Measurements from ENCODE around the gene PHLPP2. TPM values are rescaled to one million over a fixed set of nuclear protein-coding genes. Genes with fewer than 3 reads are reported as not detected.
"Not testable (repeated sequence)": the region's sequence is repeated elsewhere in the genome, so short reads cannot be mapped to it uniquely, and the experiment has no call there.

Gene PHLPP2
- total RNA-seq, 2 experiments from 2014 or later: 7.9 to 8.7 TPM

DNA sequence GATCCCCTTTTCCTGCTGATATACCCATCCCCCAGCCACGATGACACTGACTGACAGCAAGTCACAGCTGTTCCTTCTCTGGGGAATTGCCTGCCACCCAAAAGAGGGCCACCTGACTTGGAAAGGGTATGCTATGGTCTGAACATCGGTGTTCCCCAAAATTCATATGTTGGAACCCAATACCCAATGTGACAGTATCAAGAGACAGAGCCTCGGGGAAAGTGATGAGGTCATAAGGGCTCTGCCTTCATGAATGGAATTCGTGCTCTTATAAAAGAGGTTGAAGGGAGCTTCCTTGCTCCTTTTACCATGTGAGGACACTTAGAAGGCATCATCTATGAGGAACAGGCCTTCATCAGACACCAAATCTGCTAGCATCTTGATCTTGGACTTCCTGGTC lies 106.1 kb downstream of the PHLPP2 start:
- no peak for DNase-seq
- CTCF ChIA-PET: interaction anchor here (3.8 kb wide), 1 partner anchor 8 kb away, joined by 19 read pairs; no protein-coding TSS in a partner anchor

DNA sequence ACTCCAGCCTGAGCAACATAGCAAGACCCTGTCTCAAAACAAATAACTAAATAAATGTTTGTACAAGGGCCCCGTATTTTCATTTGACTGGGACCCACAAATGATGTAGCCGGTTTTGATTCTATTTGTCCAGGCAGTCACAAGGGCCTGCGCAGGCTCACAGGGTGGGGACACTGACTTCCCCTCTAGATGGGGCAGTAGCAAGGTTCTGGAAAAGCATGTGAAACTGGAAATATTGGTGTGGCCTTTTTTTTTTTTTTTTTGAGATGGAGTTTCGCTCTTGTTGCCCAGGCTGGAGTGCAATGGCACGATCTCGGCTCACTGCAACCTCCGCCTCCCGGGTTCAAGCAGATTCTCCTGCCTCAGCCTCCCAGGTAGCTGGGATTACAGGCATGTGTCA lies 109.5 kb downstream of the PHLPP2 start:
- not testable (repeated sequence) for ATAC-seq; DNase-seq; H3K9me3 Mint-ChIP-seq (ENCODE audit: low read depth); H3K36me3 Mint-ChIP-seq; H3K4me1 Mint-ChIP-seq; H3K27ac Mint-ChIP-seq; H3K4me3 Mint-ChIP-seq
- peaks cover 46% of the 10 kb centered on the region for H3K27me3 Mint-ChIP-seq
- CTCF ChIA-PET: interaction anchor here (0.7 to 1.8 kb wide), 6 partner anchors 38 to 202 kb away, joined by 3 to 5 read pairs (median 4); partner anchors contain the start of gene TAT

More for the DNA sequence above, 106.1 kb downstream of the PHLPP2 start:
- Mint-ChIP-seq H3K27ac (no peak overlapping the region), H3K4me1 (peaks cover 6% of the 10 kb centered on the region), H3K9me3 (ENCODE audit: low read depth) (no peaks in the 10 kb centered on the region), H3K36me3 (no peaks in the 10 kb centered on the region), H3K27me3 (peaks cover 39% of the 10 kb centered on the region), H3K4me3 (no peak overlapping the region)
- no peak for ATAC-seq

DNA sequence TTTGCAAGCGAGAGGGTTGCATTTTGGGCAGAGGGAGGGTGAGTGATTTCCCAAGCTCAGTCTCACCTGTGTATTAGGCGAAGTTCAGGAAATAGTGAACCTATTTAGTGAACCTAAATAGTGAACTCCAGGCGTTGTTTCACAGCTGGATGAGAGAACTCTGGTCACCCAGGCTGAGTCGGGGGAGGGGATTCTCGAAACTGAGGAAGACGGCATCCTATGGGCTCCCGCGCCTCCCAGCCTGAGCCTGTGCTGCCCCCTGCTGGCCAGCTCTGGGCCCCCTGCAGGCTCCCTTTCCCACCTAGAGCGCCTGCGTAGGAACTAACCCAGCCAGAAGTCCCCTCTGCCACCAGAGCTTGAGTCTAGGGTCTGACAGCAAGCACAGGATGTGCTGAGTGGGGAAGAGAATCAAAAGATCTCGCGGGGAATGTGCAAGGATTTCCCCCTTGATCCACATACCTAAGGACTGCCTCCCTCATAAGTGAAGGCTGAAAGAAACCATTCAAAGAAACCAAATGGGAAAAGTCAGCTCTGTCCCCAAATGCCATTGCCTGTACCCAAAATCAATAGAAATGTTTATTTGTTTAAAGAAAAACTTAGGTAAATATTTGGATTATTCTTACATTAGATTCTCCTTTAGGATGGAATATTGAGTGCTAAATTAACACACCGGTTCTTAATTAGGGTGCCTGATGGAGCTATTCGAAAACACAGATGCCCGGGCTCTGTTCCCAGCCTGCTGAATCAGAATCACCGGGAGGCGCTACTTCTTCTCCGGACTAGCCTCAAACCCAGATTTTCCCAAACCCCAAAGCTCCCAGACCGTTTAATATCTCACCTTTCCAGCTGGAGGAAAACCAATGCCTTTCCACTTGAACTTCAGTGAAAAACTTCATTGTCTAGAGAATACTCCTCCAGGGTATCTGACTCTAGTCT lies 113.3 kb downstream of the PHLPP2 start:
- peaks cover 9% of the 10 kb centered on the region for H3K4me1 Mint-ChIP-seq
- CTCF ChIA-PET: interaction anchor here (0.6 to 3.0 kb wide), 55 partner anchors 9 to 355 kb away, joined by 3 to 91 read pairs (median 5); partner anchors contain the start of genes CHST4, PHLPP2 and TAT
- peak; percentile 83 for DNase-seq
- peaks cover 31% of the 10 kb centered on the region for H3K27me3 Mint-ChIP-seq
- no peaks in the 10 kb centered on the region for H3K36me3 Mint-ChIP-seq
- no peaks in the 10 kb centered on the region for H3K9me3 Mint-ChIP-seq (ENCODE audit: low read depth)
- peak overlapping the region; percentile 26 for H3K4me3 Mint-ChIP-seq
- no peak overlapping the region for H3K27ac Mint-ChIP-seq
- ATAC-seq: peak; percentile 87

DNA sequence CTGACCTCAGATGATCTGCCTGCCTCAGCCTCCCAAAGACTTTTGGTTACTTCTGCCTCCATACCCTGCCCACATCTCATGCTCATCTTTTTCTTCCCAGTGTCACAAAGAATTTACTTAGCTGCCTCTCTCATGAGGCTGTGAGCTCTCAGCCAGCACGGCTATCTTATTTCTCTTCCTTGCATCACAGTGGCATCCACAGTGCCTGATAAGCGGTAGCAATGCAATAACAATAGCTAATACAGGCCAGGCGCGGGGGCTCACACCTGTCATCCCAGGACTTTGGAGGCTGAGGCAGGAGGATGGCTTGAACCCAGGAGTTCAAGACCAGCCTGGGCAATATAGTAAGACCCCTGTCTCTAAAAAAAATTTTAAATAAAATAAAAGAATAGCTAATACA lies 114.1 kb downstream of the PHLPP2 start:
- no peaks in the 10 kb centered on the region for H3K9me3 Mint-ChIP-seq (ENCODE audit: low read depth)
- H3K27ac Mint-ChIP-seq: no peak overlapping the region
- CTCF ChIA-PET: interaction anchor here (1.0 to 3.0 kb wide), 47 partner anchors 10 to 356 kb away, joined by 3 to 91 read pairs (median 5); partner anchors contain the start of genes CHST4 and PHLPP2
- peaks cover 9% of the 10 kb centered on the region for H3K4me1 Mint-ChIP-seq
- H3K4me3 Mint-ChIP-seq: no peak overlapping the region
- DNase-seq (no peak), ATAC-seq (no peak)
- H3K27me3 Mint-ChIP-seq: peaks cover 31% of the 10 kb centered on the region
- H3K36me3 Mint-ChIP-seq: no peaks in the 10 kb centered on the region

DNA sequence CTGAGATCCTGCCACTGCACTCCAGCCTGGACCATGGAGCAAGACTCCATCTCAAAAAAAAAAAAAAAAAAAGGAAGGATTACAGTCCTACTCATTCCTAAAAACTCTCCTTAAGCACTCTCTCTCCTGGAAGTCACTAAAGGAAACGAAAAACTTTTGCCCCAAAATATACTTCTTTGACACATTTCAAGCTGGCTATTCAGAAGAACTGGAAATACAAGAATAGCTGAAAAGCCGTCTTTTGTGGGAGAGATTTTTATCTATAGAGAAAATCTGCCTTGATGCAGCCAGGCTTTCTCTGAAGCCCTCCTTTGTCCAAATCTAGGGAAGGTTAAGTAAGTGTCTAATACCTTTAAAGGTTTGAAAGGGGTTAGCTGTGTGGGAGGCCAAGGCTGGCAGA lies 115.4 kb downstream of the PHLPP2 start:
- Mint-ChIP-seq H3K4me1 (peaks cover 9% of the 10 kb centered on the region), H3K27me3 (peaks cover 22% of the 10 kb centered on the region)
- DNase-seq: no peak

DNA sequence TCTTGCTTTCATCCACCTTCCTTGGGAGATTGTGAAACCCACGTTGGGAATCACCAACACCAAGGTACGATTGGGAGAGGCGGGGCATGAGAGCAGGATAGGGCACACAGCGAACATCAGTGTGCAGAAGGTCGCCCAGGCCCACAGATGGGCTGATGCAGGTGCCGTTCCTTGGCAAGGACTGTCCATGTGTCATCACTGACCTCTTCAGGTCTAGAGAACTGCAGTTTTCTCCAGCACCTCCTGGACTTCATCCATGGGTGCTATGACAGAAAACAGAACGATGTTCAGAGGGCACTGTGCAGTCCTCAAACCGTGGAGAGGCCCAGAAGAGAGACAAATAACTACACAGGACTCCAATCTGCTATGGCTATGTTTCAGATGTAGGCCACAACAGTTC lies 123.7 kb downstream of the PHLPP2 start:
- CTCF ChIA-PET: no interaction called here
- Mint-ChIP-seq H3K9me3 (ENCODE audit: low read depth) (no peaks in the 10 kb centered on the region), H3K4me1 (no peaks in the 10 kb centered on the region), H3K4me3 (no peak overlapping the region), H3K27me3 (peaks cover 29% of the 10 kb centered on the region), H3K36me3 (no peaks in the 10 kb centered on the region), H3K27ac (no peak overlapping the region)
- no peak for DNase-seq
- no peak for ATAC-seq

More for the DNA sequence above, 115.4 kb downstream of the PHLPP2 start:
- CTCF ChIA-PET: interaction anchor here (1.4 to 3.0 kb wide), 3 partner anchors 44 to 221 kb away, joined by 4 to 30 read pairs (median 11); no protein-coding TSS in a partner anchor
- H3K9me3 Mint-ChIP-seq (ENCODE audit: low read depth): no peaks in the 10 kb centered on the region
- H3K36me3 Mint-ChIP-seq: no peaks in the 10 kb centered on the region
- H3K27ac Mint-ChIP-seq: no peak overlapping the region
- no peak for ATAC-seq
- no peak overlapping the region for H3K4me3 Mint-ChIP-seq

DNA sequence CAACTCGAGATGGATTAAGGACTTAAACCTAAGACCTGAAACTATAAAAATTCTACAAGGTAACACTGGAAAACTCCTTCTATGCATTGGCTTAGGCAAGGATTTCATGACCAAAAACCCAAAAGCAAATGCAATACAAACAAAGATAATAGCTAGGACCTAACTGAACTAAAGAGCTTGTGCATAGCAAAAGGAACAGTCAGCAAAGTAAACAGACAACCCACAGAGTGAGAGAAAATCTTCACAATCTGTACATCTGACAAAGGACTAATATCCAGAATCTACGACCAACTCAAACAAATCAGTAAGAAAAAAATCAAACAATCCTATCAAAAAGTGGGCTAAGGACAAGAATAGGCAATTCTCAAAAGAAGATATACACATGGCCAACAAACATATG lies 126.1 kb downstream of the PHLPP2 start:
- not testable (repeated sequence) for H3K36me3 Mint-ChIP-seq; ATAC-seq; H3K9me3 Mint-ChIP-seq (ENCODE audit: low read depth); H3K4me1 Mint-ChIP-seq; H3K4me3 Mint-ChIP-seq; DNase-seq; H3K27ac Mint-ChIP-seq
- H3K27me3 Mint-ChIP-seq: peaks cover 42% of the 10 kb centered on the region
- CTCF ChIA-PET: interaction anchor here (1.1 kb wide), 1 partner anchor 13 kb away, joined by 5 read pairs; no protein-coding TSS in a partner anchor

DNA sequence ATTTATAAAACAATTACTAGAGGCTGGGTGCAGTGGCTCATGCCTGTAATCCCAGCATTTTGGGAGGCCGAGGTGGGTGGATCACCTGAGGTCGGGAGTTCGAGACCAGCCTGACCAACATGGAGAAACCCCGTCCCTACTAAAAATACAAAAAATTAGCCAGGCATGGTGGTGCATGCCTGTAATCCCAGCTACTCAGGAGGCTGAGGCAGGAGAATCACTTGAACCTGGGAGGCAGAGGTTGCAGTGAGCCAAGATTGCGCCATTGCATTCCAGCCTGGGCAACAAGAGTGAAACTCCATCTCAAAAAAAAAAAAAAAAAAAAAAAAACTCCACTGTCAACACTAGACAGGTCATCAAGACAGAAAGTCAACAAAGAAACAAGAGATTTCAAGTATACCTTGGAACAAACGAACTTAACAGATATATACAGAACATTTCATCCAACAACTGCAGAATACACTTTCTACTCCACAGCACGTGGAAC lies 129.1 kb downstream of the PHLPP2 start:
- H3K4me3 Mint-ChIP-seq; CTCF ChIA-PET; ATAC-seq; H3K4me1 Mint-ChIP-seq; H3K27ac Mint-ChIP-seq; H3K36me3 Mint-ChIP-seq; DNase-seq; H3K9me3 Mint-ChIP-seq (ENCODE audit: low read depth): not testable (repeated sequence)
- peaks cover 53% of the 10 kb centered on the region for H3K27me3 Mint-ChIP-seq

Other genes with a start within 250 kb of the PHLPP2 start
- 1 to 10 TPM; 1.8 to 2.9 TPM for gene ZNF19, start 235.4 kb downstream of the PHLPP2 start, total RNA-seq
- not detected for gene CHST4, start 198.3 kb downstream of the PHLPP2 start, total RNA-seq
- gene TAT, start 147.6 kb downstream of the PHLPP2 start, total RNA-seq: not detected
- not detected for gene MARVELD3, start 98.5 kb downstream of the PHLPP2 start, total RNA-seq
- 10 to 100 TPM; 87.2 to 88.6 TPM for gene AP1G1, start 84.1 kb upstream of the PHLPP2 start, total RNA-seq
- gene ATXN1L, start 121.3 kb upstream of the PHLPP2 start, total RNA-seq: 10 to 100 TPM; 23.7 to 24.1 TPM
- 10 to 100 TPM in 1 of 2 experiments, 1 to 10 TPM in 1; 9.0 to 10.7 TPM for gene ZNF821, start 159.5 kb upstream of the PHLPP2 start, total RNA-seq
- gene IST1, start 170.8 kb upstream of the PHLPP2 start, total RNA-seq: 100 to 1,000 TPM; 206 to 209 TPM

All from activated CD8-positive, alpha-beta memory T cell treated with anti-CD3 and anti-CD28 coated beads, Interleukin-2, amount 10 ng/mL, durations not matched to agents 7 days and 5 days (primary cell).